GM19239 (cell line): ENCODE measurements around the gene PABPC5.

Experiments used
- DNase-seq: peaks from one replicate; pipeline ENCODE4 v3.0.0; 2011; ENCODE audit warnings: low spot score; ENCODE audit not compliant: insufficient read length
- FAIRE-seq: peaks from 2 replicates; lab custom pipeline; 2011; peaks lifted over from hg19 to GRCh38; lab: Jason Lieb, UNC

Gene PABPC5

GRCh38 chrX:91434351-91435168 lies at the start of gene PABPC5:
Gene PABPC5 (plus strand): TSS chrX:91434839. CDS start chrX:91435578, 739 bp downstream.
- DNase-seq (no peak), FAIRE-seq (no peak)

GRCh38 chrX:91389026-91389425 lies 45.6 kb upstream of the PABPC5 start:
- DNase-seq, result no peak
- FAIRE-seq, result no peak

- FAIRE-seq (no peak), DNase-seq (no peak)
These were observed 19.9 kb upstream of the PABPC5 start for GRCh38 chrX:91414713-91415112.

- no peak for DNase-seq
- no peak for FAIRE-seq
These were observed 756 bp downstream of the PABPC5 start for GRCh38 chrX:91435395-91435794.
